BE2C (cell line): ENCODE data around the gene RNF111.

Experiments
- DNase-seq: peaks from one replicate; pipeline ENCODE4 v3.0.0-alpha.2; 2020
- H3K27me3 ChIP-seq: fragments of 250-450 bp; sonication (Bioruptor Pico); 2 replicates; pipeline ENCODE4 v1.5.1; 2020; ENCODE audit warnings: mild to moderate bottlenecking
- H3K36me3 ChIP-seq: fragments of 250-450 bp; sonication (Bioruptor Pico); 2 replicates; pipeline ENCODE4 v1.5.1; 2020; ENCODE audit warnings: mild to moderate bottlenecking
- H3K4me1 ChIP-seq: fragments of 250-450 bp; sonication (Bioruptor Pico); 2 replicates; pipeline ENCODE4 v1.5.1; 2020
- H3K4me3 ChIP-seq: 2 replicates; pipeline ENCODE4 v1.5.1; 2011; ENCODE audit warnings: low read depth, low read length
- H3K9me3 ChIP-seq: fragments of 250-450 bp; sonication (Bioruptor Pico); 2 replicates; pipeline ENCODE4 v1.5.1; 2020
- TF ChIP-seq, protein P1 (sequence below): IDR thresholded peaks from 2 replicates; pipeline ENCODE4 v1.5.1; 2012; ENCODE audit warnings: mild to moderate bottlenecking, low read depth, low read length

Gene RNF111

DNA sequence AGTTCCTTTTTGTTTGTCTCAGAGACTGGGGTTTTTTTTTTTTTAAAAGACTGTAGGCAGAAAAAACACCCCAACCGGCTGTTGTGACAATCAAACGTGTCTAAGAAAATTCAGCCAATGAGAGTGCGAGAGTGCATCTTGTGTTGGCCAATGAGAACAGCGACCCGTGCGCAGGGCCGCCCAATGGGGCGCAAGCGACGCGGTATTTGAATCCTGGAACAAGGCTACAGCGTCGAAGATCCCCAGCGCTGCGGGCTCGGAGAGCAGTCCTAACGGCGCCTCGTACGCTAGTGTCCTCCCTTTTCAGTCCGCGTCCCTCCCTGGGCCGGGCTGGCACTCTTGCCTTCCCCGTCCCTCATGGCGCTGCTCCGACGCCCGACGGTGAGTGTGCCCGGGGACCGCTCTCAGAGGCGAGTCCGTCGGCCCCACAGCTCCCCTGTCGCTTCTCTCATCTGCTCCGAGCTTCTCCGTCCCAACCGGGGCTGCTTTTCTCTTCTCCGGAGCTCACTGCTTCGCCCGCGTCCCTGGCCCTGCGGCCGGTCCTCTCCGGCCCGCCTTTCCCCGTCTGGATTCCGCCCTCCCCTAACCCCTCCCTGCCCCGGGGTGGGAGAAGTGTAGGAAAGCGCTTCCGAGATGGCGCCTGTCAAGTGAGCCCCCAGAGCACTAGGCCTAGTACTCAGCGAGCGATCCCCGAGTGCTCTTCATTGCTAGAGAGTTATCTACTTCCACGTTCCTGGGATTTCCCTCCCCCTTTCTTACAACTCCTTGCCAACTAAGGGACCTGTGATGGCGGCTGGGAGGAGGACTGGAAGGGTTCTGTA is 117.7 kb downstream of the RNF111 start, which contains the start of gene CCNB2:
TSS of gene CCNB2 (plus strand) at position 235 of the 821 bp plus-strand sequence. CDS start at position 358, 123 bp downstream.
- H3K4me1 ChIP-seq = peaks cover 2% of the 10 kb centered on the region; the same call in 1 of the 2 replicates
- peak within 1 kb of the TSS; percentile 92 for H3K4me3 ChIP-seq
- TF ChIP-seq, protein P1, sequence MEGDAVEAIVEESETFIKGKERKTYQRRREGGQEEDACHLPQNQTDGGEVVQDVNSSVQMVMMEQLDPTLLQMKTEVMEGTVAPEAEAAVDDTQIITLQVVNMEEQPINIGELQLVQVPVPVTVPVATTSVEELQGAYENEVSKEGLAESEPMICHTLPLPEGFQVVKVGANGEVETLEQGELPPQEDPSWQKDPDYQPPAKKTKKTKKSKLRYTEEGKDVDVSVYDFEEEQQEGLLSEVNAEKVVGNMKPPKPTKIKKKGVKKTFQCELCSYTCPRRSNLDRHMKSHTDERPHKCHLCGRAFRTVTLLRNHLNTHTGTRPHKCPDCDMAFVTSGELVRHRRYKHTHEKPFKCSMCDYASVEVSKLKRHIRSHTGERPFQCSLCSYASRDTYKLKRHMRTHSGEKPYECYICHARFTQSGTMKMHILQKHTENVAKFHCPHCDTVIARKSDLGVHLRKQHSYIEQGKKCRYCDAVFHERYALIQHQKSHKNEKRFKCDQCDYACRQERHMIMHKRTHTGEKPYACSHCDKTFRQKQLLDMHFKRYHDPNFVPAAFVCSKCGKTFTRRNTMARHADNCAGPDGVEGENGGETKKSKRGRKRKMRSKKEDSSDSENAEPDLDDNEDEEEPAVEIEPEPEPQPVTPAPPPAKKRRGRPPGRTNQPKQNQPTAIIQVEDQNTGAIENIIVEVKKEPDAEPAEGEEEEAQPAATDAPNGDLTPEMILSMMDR = no peak
- H3K27me3 ChIP-seq = no peaks in the 10 kb centered on the region
- peak; percentile 91 for DNase-seq
- H3K36me3 ChIP-seq = peaks cover 33% of the 10 kb centered on the region
- no peaks in the 10 kb centered on the region for H3K9me3 ChIP-seq

DNA sequence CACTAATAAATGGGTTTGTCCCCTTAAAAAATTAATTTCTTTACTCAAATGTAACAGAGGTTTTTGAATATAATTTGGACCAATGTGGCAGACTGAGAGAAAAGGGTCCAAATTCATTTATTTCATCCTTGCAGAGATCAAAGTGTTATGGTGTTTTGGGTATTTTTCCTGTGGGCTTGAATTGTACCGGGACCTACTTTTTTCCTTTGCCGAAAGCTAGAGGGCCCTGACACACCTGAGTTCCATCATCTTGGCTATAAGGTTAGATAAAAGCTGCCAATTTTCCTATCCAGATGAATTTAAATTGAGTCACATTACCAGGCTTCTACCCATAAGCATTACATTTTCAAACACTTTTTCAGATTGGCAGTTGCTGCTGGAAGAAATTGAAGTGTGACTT is 118.4 kb downstream of the RNF111 start:
- TF ChIP-seq, protein P1 = peak; percentile 25; the same call in 1 of the 2 replicates
- Histone ChIP-seq H3K4me1 (peaks cover 2% of the 10 kb centered on the region; the same call in 1 of the 2 replicates), H3K36me3 (peaks cover 41% of the 10 kb centered on the region), H3K9me3 (no peaks in the 10 kb centered on the region), H3K27me3 (no peaks in the 10 kb centered on the region), H3K4me3 (peak overlapping the region; percentile 92)
- no peak for DNase-seq

DNA sequence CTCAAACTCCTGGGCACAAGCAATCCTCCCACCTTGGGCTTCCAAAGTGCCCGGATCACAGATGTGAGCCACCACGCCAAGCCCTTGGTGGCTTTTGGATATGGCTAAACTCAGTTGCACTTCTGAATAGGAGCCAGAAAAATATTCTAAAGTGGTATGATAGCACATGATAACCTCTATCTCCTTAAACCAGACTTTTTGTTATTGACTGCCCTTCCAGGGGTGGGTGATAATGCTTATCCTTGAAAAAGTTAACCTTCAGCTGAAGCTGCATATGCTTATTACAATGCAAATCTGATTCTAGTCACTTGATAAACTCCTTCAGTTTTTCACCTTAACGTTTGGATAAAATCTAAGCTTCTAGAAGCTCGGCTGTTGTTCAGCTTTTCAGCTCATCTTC is 123.8 kb downstream of the RNF111 start:
- Histone ChIP-seq H3K9me3 (no peaks in the 10 kb centered on the region), H3K27me3 (no peaks in the 10 kb centered on the region), H3K4me3 (no peak overlapping the region), H3K36me3 (peaks cover 82% of the 10 kb centered on the region), H3K4me1 (peaks cover 2% of the 10 kb centered on the region; the same call in 1 of the 2 replicates)
- no peak for DNase-seq
- TF ChIP-seq, protein P1 = no peak

DNA sequence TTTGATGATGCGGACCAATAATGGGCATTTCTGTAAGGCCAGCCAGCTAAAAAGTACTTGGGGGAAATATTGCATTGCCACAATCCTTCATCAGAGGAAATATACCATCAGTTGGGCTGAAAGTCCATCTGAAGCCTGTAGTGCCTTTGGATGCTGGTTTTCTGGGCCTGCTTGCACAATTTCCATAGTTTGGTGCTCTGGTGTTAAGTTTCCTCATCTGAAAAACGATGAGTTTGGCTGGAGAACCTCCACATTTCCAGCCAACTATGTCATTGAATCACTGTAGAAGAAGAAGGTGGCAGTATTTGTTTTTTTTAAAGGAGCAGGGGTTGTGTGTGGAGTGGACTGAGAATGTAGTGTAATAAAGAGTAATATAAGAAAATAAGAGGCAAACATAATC is 127.6 kb downstream of the RNF111 start:
- H3K9me3 ChIP-seq = no peaks in the 10 kb centered on the region
- H3K4me1 ChIP-seq = no peaks in the 10 kb centered on the region
- no peaks in the 10 kb centered on the region for H3K27me3 ChIP-seq
- H3K4me3 ChIP-seq = no peak overlapping the region
- no peak for DNase-seq
- peaks cover 87% of the 10 kb centered on the region for H3K36me3 ChIP-seq
- TF ChIP-seq, protein P1 = no peak

DNA sequence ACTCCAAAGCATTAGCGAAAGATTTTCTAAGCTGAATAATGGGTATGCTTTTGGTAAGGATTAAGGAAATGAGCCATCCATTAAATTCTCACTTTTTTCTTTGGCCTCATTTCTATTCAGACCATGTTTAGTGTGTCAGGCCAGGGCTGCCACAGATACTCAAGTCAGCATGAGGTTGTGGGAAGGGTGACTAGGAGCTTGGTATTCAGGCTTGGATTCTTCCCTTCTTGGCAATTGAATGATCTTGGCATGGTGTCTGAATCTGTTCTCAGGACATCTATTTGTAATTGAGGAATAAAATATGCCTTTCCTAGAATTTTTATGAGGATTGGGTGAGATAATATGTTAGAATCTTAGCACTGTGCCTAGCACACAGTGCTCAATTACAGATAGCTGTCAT is 128.7 kb downstream of the RNF111 start:
- Histone ChIP-seq H3K27me3 (no peaks in the 10 kb centered on the region), H3K36me3 (peaks cover 83% of the 10 kb centered on the region), H3K9me3 (no peaks in the 10 kb centered on the region), H3K4me1 (no peaks in the 10 kb centered on the region), H3K4me3 (no peak overlapping the region)
- no peak for DNase-seq
- TF ChIP-seq, protein P1 = no peak

DNA sequence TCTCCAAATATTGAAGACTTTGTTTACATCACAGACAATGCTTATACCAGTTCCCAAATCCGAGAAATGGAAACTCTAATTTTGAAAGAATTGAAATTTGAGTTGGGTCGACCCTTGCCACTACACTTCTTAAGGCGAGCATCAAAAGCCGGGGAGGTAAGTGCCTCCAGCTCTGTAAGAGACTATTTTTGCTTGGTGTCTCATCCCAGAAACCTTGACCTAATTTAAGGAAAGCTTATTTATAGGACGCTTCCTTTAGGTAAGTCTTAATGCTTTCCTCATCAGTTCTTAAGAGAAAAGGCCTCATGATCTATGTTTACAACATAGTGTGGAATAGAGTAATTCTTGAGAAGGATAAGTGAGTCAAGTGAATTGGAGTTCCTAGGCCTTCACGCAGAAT is 129.3 kb downstream of the RNF111 start:
- Histone ChIP-seq H3K36me3 (peaks cover 82% of the 10 kb centered on the region), H3K4me3 (no peak overlapping the region), H3K4me1 (no peaks in the 10 kb centered on the region), H3K9me3 (no peaks in the 10 kb centered on the region), H3K27me3 (no peaks in the 10 kb centered on the region)
- TF ChIP-seq, protein P1 = no peak
- DNase-seq = no peak
